ENCODE data around the gene ATP9A.
A peak's percentile ranks its signal among the peaks of the same experiment; 100 is the strongest.
"Not testable (repeated sequence)": the region's sequence is repeated elsewhere in the genome, so short reads cannot be mapped to it uniquely, and the experiment has no call there.

ATP9A gene

DNA sequence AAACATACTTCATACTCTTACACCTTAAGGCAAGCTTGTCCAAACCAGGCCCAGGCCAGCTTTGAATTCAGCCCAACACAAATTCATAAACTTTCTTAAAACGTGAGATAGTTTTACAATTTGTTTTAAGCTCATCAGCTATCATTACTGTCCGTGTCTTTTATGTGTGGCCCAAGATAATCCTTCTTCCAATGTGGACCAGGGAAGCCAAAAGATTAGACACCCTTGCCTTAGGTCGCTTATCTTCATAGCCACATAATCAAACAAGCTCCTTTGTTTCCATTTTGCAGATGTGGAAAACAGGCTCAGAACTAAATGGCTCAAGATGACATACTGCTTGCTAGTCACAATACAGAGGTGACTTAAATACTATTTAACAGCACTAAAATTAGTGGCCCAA, 28.1 kb upstream of the ATP9A start:
- no peak for DNase-seq

DNA sequence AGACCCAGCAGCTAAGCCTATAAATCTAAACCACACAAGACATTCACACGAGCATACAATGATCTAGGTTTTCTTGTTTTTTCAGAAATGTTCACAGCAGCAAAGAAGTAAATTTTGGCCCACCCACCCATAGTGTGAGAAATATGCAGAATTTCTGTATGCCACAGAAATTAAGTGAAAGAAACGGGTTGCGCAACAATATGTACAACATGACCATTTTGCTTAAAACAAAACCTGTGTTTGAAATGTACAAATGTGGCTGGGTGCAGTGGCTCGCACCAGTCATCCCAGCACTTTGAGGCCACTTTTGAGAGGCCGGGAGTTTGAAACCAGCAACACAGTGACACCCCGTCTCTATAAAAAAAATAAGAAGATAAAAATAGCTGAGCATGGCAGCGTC, 24.8 kb upstream of the ATP9A start:
- no peak for DNase-seq

DNA sequence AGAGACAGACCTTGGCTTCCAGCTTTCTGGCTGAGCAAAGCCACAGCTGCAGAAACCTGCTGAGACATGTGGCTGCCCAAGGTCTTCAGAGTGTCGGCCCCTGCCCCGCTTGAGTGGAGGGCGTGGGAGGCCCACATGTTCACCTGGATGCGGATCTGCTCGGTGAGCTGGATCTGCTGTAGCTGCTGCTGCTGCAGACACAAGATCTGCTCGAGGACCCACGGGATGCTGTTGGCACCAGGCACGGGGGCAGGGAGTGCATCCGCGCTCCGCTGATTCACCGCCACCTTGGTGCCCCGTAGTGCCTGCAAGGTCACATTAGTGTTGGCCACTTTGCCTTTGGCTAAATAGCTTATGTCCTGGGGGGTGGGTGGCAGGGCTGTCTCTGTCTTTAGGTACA, 23.4 kb upstream of the ATP9A start:
- DNase-seq, result no peak

DNA sequence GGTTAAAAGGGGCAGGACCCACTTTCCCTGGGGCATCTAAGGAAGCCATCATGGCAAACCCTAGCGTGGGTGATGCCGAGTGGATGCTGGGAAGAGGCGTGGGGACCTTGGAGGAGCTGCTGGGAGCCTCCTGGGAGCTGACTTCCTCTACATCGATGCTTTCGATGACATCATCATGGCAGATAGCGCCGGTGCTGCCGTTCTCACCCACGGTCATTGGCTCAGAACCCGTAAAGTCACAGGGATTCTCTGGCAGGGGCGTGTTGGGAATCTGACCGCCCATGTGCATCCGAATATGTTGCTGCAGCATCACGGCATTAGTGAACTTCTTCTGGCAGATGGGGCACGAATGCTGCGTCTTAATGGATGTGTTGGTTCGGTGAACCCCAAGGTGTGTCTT, 22.1 kb upstream of the ATP9A start:
- no peak for DNase-seq

DNA sequence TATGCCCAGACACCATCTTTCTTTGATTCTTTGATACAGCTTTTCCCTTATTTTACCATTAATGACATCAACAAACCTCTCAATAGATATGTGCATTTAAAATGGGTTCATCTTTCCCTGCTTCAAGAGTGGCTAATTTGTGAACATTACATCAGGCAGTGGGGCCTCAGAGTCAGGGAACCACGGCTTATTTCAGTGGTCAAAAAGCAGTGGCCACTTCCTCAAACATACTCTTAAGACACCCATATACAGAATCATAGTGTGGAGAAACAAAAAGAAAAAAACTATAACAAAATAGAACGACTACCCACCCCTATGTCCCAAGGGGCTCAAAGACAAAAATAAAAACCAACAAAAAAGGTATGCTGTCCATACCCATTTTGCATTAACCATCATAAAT, 21.2 kb upstream of the ATP9A start:
- no peak for DNase-seq

DNA sequence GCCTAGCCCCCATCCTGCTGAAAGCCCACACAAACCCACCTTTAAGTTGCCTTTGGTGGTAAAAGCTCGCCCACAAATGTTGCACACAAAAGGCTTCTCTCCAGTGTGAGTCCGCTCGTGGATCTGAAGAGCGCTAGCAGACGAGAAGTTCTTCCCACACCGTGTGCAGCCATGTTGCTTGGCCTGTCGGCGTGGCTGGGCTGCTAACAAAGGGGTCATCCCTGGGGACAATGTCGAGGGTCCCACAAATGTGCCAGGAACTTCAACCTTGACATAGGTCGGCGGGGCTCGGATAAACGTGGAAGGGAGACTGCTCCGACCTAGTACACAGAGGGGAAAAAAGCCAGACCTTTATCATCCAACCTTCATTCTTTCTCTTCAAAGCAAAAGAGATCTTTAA, 20.6 kb upstream of the ATP9A start:
- DNase-seq, result no peak

DNA sequence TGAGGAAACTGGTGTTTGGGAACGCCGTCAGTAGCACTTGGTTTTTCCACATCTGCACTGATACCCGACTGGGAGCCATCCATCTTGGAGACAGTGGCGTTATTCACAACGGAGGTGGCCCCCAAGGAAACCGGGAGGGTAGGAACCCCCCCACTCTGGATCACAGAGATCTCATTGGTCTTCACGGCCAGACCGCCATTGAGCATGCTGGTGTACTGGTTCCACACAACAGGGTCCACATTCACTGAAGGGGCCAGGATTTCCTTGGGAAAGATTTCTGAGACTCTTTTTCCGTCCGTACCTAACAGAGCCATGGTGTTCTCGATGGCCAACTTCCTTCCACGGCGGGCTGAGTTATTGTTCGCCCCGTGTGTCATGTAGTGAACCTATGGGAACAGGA, 16.1 kb upstream of the ATP9A start:
- no peak for DNase-seq

DNA sequence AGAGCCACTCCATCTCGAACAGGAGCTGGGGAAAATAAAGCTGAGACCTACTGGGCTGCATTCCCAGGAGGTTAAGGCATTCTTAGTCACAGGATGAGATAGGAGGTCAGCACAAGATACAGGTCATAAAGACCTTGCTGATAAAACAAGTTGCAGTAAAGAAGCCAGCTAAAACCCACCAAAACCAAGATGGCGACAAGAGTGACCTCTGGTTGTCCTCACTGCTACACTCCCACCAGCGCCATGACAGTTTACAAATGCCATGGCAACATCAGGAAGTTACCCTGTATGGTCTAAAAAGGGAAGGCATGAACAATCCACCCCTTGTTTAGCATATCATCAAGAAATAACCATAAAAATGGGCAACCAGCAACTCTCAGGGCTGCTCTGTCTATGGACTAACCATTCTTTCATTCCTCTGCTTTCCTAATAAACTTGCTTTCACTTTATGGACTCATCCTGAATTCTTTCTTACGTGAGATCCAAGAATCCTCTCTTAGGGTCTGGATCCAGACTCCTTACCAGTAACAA, 10.1 kb upstream of the ATP9A start:
- DNase-seq, result not testable (repeated sequence)

DNA sequence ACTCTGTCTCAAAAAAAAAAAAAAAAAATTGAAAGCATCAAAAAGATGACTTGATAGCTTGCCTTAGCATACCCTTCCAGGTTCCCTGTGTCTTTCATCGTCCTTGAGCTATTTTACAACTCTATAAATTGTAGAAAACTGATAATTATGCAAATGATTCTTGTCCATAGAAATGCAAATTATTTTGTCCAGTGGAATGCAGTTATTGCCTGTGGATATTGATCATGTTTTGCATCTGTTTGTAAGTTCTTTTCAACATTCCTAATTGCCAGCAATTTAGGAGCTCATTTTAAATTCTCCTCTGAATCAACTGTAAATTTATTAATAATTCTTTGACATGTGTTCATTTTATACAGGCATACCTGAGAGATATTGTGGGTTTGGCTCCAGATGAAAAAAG, 7.1 kb upstream of the ATP9A start:
- no peak for DNase-seq

DNA sequence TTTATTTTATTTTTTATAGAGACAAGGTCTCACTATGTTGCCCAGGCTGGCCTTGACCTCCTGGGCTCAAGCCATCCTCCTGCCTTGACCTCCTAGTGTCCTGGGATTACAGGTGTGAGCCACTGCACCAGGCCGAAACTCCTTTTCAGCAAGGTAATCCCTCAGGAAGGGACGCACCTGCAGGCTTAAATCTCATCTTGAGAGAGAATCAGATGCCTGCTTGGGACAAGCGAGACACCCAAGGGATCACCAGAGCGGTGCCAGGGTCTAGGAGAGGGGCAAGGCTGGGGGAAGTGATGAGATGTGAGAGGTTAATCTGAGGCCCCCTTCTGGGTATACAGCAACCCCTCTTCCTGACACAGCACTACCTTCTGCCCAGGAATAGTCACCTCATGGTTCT, 4.0 kb upstream of the ATP9A start:
- no peak for DNase-seq

DNA sequence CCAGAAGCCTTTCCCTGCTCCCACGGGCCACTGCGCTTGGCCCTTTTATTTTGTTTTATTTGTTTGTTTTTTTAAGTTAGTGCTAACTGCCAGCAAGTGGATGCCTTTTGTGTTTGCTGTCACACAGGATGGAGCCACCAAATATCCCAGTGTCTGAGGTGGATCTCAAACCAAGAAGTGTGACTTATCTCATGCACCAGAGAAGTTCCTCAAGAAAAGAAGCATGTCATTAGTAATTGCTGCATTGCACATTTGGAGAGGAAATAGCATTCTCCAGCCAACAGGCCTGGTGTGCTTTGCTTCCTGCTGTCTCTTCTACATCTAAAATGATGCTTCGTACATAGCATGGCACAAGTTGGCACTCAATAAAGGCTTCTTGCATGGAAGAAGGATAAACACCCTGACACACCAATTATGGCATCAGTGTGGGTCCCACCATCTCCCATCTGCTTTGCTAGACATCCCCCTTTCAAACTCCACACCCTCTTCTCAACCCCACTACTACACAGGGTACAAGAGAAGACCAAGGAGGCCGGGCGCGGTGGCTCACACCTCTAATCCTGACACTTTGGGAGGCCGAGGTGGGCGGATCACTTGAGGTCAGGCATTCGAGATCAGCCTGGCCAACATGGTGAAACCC, 1.9 kb upstream of the ATP9A start:
- DNase-seq, result no peak

DNA sequence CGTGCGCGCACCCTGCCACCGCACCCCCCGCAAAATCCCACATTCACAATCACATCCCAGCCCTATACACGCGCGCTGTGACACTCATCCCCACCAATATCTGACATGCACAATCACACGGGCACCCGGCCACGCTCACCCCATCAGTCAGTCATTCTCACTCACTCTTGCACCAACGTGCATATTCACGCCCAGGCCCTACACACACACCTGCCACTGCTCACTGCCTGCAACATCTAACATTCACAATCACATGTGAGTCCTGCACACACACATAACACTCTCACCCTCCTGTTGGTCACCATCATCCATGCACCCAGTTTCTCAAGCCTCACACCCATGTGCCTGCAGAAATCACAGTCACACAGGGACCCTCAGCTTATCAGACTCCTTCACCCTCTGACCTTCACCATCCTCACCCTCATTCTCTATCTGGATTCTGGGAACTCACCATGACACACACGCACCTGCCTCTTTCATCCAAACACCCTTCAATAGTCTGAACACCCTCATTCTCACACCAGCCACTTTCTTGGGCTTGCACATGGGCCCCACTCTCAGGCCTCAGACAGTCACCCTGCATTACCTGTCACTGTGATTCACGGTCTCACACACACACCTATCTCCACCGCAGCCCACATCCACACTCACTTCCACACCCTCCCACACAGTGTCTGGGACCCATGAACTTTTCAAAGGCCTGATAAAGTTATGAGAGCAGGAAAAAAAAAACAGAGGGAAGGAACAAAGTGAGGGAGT, 748 bp upstream of the ATP9A start:
- no peak for DNase-seq

DNA sequence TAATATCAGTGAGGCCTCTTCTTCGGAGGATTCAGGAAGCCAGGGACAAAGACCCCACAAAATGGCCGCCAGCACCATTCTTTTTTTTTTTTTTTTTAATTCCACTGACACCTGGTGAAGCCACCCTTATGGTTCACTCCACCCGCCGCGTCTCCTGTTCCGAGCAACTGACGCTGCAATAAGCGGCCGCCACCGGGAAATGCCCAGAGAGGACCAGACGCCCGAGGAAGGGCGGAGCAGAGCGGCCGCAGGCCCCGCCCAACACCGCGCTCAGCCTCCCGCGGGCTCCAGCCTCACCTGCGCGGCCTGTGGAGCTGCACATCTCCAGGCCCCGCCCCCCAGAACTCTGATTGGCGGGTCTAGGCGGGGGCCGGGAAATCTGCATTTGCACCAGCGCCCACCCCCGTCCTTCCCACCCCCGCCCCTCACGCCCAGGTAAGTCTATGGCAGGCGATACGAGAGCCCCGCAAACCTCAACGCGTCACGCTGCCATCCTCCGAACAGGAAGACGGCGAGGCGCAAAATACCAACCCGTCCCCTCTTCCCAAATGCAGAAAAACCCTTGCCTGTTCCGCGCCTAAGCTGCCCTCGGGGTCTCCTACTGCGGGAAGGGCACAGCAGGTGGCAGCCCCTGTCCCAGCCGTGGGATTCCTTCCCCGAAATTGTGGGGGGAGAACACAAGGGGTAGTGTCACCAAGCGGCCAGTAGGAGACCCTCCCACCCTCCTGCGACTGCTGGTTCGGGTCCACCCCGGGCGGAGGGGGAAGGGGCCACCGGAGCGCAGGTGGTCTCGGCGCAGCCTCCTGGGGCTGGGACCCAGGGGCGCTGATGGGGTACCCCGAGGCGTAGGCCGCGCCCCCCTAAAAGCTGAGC, 960 bp downstream of the ATP9A start:
- peak; percentile 71 for DNase-seq

DNA sequence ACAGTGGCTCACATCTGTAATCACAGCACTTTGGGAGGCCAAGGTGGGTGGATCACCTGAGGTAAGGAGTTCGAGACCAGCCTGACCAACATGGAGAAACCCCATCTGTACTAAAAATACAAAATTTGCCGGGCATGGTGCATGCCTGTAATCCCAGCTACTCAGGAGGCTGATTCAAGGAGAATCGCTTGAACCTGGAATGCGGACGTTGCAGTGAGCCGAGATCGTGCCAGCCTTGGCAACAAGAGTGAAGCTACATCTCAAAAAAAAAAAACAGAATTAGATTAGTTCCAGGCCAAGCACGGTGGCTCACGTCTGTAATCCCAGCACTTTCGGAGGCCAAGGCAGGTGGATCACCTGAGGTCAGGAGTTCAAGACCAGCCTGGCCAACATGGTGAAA, 2.8 kb downstream of the ATP9A start:
- DNase-seq, result not testable (repeated sequence)

DNA sequence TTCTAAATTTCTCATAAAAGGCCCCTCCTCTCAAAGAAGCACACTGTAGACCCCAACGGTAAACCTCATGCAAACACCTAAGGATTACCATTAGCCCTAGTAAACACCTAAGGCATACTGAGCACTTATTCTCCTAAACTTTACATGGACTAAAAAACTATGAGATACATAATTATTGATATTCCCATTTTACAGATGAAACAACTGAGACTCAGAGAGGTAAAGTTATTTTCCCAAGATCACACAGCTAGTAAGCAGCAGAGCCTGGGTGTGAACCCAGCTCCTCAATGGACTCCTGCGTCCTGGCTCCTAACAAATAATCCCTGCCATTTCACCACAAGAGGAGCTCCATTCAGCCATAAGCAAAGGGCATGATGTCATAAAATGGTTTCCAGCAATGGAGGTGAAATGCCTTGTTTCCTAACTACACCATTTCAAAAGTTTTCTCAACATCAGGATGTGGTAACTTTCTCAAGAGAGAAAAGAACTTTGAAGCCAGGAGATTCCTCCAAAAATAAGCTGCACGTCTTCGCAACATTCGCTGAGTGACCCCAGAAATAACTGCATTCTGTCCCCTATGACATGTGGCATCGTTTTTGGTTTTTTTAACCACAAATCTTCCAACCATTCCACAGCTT, 4.1 kb downstream of the ATP9A start:
- no peak for DNase-seq

DNA sequence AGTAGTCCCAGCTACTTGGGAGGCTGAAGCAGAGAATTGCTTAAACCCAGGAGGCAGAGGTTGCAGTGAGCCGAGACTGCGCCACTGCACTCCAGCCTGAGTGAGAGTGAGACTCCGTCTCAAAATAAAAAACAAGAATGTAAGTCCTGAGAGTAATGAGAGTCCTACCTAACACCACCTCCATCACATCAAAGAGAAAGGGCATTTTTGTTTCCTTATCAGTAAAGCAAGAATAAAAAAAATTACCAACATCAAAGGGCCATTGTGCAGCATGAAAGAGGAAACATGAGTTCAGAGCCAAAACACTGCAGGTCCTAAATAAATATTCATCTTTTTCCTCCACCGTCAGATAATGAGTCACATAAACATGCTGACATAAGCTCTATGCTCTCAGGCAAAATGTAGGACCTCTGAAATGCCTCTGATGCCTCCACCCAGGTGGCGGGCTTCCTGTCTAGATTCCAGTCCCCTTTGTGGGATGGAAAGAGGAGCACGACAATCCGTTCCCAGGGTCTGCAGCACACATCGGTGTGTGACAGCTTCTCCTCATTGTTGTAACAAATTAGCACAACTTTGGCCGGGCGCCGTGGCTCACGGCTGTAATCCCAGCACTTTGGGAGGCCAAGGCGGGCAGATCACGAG, 7.2 kb downstream of the ATP9A start:
- DNase-seq, result no peak

DNA sequence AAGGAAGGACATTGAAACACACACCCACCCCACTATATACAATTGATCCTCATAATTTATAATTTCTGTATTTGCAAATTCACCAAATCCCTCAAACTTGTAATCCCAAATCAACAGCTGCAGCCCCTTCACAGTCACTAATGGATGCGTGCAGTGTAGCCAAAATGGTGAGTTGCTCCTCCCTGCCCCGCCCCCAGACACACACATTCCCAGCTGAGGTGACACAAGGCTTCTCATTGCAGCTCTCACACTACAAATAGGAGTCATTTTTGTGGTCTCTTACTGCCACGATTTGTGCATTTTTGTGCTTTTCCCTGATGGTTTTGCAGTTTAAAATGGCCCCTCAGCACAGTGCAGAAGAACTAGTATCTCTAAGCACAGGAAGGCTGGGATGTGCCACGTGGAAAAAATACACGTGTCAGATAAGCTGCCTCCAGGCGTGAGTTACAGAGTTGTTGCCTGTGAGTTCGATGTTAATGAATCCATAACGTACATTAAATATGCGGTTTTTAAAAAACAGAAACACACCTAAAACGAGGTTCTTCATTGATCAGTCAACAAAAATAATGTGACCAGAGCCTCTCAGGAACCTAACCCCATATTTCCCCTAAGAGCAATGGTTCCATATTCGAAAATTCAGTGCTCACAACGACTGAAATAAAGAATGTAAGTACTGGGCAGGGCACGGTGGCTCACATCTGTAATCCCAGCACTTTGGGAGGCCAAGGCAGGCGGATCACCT, 8.2 kb downstream of the ATP9A start:
- no peak for DNase-seq

DNA sequence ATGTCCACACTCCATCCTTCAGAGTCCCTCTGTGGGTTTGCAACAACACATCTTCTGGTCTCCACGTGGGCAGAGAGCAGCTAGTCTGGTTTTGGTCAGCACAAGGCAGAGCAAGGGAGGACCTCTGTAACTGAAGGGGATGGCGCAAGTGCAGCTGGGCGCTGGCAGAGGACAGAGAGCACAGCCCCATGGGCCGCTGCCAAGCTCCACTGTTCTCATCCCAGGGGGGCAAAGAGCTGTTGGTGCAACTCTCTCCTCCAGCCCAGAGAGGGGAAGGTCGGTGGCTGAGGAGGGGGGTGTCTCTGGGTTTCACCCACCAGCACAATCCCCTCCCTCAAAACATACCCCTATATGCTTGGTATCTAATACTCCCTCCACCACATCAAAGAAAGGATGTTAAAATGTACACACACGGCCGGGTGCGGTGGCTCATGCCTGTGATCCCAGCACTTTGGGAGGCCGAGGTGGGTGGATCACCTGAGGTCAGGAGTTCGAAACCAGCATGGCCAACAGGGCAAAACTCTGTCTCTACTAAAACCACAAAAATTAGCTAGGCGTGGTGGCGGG, 9.1 kb downstream of the ATP9A start:
- DNase-seq, result no peak

DNA sequence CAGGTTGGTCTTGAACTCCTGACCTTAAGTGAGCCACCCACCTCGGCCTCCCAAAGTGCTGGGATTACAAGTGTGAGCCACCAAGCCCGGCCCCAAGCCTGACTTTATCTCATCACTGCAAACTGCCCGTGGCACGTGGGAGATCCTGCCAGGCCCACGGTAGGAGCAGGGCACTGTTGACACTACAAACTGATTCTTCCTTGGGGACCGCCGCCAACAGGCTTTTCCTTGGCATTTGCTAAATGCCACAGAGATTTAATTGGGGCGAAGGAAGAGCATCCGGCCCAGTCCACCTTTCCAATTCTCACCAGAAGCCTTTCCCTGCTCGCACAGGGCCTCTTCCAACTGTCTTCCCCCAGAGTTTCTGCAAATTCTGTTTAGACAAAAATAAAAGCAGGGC, 11.0 kb downstream of the ATP9A start:
- no peak for DNase-seq

DNA sequence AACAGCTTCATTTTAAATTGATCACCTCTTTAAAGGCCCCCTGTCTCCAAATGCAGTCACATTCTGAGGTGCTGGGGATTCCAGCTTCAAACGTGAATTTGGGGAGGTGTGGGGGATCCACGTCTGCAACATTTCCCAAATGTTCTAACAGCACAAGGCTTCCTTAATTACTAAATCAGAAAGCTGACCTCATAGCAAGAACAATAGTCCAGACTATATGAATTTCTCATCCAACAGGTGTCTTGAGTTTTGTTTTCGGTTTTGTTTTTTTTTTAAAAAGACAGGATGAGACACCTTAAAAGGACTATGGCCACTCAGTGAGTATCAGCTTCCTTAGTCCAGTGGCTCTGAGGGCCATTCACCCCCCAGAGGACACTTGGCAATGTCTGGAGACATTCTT, 11.5 kb downstream of the ATP9A start:
- no peak for DNase-seq

DNA sequence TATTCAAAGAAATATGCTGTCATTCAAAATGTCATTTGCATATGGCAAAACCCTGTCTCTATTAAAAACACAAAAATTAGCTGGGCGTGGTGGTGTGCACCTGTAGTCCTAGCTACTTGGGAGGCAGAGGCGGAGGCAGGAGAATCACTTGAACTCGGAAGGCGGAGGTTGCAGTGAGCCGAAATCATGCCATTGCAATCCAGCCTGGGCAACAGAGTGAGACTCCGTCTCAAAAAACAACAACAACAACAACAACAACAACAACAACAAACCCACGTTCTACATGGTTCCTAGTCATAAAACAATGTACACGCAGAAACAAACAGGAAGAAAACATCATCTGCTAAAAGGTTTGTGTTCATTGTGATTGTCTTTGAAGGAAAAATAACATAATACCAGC, 15.0 kb downstream of the ATP9A start:
- DNase-seq, result not testable (repeated sequence)
